Measurements from ENCODE around the gene XKR8. TPM values are rescaled to one million over a fixed set of nuclear protein-coding genes. Genes with fewer than 3 reads are reported as not detected.

XKR8 gene, protein sequence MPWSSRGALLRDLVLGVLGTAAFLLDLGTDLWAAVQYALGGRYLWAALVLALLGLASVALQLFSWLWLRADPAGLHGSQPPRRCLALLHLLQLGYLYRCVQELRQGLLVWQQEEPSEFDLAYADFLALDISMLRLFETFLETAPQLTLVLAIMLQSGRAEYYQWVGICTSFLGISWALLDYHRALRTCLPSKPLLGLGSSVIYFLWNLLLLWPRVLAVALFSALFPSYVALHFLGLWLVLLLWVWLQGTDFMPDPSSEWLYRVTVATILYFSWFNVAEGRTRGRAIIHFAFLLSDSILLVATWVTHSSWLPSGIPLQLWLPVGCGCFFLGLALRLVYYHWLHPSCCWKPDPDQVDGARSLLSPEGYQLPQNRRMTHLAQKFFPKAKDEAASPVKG
- 5.0 and 7.0 TPM in 2 replicates for total RNA-seq

DNA sequence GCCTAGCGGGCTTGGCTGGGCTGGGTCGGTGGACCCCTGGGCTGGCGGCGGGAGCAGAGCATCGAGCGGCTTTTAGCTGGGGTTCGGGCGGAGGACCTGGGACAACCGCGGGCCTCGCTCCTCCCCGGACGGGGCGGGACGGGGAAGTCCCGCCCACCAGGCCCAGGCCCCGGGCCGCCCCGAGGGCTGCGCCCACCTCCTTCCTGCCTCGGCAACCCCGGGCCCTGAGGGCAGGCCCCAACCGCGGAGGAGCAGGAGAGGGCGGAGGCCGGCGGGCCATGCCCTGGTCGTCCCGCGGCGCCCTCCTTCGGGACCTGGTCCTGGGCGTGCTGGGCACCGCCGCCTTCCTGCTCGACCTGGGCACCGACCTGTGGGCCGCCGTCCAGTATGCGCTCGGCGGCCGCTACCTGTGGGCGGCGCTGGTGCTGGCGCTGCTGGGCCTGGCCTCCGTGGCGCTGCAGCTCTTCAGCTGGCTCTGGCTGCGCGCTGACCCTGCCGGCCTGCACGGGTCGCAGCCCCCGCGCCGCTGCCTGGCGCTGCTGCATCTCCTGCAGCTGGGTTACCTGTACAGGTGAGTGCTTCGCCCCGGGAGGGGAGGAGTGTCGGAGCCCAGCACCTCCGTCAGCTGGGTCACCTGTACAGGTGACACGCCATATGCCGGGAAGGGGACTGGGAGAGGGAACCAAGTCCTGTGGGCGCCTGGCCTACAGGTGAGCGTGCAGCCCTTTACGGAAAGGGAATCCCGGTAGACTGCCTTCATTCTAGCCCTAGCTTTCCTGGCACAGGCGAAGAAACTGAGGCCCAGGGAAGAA lies at the start of gene XKR8:
Gene XKR8 (plus strand): TSS at position 182 of the 812 bp plus-strand sequence. CDS start 97 bp downstream, at position 279.
- DNase-seq (ENCODE audit: low read depth in 2 of 2) = peak; percentile 45 to 74

DNA sequence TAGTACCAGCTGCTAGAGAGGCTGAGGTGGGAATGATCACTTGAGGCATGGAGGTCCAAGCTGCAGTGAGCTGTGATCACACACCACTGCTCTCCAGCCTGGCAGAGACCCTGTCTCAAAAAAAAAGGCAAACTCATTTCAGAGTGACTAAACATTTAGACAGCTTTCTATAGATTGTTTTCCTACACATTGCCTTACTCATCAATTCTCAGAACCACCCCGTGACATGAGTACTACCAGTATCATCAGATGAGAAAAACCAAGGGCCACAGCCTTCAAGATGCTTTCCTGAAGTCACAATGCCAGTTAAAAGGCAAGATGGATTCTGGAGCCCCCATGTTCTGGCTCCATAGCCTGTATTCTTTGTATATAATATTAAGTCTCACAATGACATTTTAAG lies 47.3 kb upstream of the XKR8 start:
- DNase-seq (ENCODE audit: low read depth in 2 of 2) = no peak

DNA sequence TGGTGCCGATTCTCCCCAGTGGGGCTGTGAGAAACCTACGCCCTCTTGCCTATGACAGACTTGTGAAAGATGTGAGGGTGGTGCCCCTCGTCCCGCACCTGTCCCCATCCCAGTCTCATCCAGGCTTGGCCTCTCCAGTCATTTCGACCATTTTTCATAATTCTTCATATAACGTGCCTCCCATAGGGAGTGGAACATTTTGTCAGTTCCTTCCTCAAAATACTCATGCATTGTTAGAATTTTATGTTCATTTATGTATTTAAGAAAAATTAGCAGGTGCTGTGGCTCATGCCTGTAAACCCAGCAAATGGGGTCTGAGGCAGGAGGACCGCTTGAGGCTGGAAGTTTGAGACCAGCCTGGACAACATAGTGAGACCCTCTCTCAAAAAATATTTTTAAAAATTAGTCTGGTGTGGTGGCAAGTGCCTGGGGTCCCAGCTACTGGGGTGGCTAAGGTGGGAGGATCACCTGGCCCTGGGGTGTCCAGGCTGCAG lies 44.6 kb upstream of the XKR8 start:
- DNase-seq (ENCODE audit: low read depth in 2 of 2) = no peak

DNA sequence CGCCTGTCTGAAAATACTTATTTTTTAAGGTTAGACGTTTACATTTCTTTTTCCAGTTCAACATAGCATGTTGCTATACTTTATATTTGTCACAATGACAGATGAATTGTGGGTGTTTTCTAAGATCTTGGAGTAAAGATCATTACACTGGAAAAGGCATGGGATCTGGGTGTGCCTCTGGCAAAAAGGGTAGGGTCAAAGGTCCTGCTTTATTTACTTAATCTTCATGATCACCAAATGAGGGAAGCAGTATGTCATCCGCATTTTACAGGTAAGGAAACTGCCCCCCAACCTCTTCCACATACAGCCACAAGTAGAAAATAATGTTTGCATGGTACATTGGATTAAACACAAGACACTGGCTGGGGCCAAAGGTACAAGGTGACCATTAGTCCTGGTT lies 37.5 kb upstream of the XKR8 start:
- DNase-seq (ENCODE audit: low read depth in 2 of 2) = no peak

DNA sequence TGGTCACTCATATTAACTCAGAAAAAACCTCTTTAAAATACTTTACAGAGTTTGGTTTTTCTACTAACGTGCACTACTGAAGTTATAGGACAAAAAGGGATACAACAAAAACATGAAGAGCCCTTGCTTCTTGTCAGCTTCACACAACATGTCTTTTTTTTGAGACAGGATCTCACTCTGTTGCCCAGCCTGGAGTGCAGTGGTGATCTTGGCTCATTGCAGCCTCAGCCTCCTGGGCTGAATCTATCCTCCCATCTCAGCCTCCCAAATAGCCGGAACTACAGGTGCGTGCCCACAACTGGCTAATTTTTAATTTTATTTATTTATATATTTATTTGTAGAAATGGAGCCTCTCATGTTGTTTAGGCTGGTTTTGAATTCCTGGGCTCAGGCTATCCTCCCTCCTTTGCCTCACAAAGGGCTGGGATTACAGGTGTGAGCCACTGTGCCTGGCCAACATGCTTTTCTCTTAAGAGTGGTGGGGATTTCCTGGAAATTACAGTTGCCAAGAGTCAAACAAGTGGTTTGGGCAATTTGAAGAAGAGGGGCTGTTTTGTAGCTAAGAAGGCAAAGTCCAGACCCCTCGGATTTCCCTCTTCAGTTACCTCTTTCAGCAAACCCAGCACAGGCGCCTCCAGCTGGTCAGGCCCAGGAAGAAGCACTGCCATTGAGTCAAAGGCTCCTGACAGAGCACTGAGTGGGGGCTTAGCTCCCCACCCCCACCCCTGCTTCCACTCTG lies 31.4 kb upstream of the XKR8 start:
- DNase-seq (ENCODE audit: low read depth in 2 of 2) = no peak

DNA sequence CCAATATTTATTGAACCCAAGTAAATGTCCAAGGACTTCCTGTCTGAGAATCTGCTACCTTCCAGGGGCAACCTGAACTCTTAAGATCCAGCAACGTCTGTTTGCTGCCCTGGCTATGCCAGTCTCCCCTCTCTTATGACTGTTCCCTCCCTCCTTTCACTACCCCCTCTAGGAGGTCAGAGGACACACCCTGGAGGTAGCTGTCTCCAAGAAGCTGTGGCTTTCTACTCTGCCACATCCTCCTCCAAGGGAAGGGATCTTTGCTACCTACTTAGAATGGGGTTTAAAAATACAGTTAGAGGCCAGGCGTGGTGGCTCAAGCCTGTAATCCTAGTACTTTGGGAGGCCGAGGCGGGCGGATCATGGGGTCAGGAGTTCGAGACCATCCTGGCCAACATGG lies 28.6 kb upstream of the XKR8 start:
- DNase-seq (ENCODE audit: low read depth in 2 of 2) = no peak

DNA sequence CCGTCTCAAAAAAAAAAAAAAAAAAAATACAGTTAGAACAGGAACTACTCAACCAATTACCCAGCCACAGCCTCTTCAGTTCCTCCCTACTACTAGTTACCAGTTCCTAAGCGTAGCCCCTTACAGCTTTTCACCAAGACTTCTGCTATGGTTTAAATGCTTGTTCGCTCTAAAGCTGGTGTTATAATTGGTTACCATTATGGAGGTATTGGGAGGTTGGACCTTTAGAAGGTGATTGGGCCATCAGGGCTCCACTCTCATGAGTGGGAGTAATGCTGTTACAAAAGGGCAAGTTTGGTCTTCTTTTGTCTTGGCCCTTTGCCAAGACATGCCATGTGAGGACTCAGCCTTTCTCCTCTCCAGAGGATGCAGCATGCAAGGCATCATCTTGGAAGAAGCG lies 28.0 kb upstream of the XKR8 start:
- no peak for DNase-seq (ENCODE audit: low read depth in 2 of 2)

DNA sequence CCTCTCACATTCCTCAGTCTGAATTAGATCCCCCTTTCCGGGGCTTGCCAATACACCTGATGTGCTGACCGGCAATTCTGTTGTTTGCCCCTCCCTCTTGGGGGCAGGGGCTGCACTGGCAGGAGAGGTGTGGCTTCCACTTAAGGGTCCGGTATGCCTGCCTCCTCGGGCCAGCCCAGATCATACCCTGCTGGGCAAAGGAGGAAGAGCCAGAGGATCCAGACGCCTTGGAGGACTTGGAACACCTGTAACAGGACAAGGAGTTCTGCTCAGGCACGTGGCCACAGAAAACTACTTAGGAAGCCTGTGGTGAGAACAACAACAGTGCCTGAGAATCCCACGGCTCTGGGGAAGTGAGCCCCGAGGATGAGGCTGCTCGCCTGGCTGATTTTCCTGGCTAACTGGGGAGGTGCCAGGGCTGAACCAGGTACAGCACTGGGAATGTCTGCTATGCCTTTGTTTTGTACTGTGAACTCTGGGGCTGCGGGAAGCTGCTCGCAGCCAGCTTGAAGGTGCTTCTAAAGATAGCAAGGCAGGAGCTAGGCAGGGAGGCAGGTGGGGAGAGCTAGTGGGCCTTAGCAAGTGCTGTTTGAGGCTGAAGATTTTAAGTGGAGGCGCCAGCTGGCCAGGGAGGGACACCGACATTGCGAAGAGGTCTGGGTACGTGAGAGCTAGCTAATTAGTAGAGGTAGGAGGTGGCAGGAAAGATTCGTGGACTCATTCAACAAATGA lies 24.8 kb upstream of the XKR8 start, which contains the start of gene SMPDL3B:
Gene SMPDL3B (plus strand): TSS at position 183 of the 732 bp plus-strand sequence. CDS start 184 bp downstream, at position 367.
- peak in 1 of 2 donors; percentile 36 for DNase-seq (ENCODE audit: low read depth in 2 of 2)

DNA sequence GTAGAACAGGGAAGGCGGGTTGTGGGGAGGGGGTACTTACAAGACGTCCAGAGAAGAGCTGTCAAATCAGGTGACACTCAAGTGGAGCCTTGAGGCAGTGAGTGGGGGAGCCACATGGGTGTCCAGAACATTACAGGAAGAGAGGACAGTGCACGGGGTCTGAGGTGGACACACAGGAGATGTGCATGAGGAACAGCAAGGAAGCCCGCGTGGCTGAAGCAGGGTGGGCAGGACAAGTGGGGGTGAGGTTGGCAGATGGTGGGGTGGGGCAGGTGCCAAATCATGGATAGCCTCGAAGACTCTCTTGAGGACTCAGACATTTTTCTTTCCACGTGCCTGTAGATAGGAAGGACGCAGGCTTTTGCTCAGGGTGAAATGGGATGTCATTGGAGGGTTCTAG lies 24.1 kb upstream of the XKR8 start:
- DNase-seq (ENCODE audit: low read depth in 2 of 2) = no peak

DNA sequence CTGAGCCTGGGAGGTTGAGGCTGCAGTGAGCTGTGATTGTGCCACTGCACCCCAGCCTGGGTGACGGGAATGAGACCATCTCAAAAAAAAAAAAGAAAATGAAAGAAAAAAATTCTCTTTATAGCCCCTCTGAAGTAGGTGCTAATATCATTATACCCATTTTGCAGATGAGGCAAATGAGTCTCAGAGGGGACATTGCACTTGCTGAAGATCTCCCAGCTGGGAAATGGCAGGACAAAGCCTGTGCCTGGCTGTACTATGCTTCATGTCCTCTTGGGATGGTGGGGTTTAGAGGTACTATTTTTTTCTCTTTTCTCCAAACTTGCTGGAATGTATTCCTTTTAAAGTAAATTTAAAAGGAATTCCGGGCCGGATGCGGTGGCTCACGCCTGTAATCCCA lies 23.4 kb upstream of the XKR8 start:
- DNase-seq (ENCODE audit: low read depth in 2 of 2) = no peak

DNA sequence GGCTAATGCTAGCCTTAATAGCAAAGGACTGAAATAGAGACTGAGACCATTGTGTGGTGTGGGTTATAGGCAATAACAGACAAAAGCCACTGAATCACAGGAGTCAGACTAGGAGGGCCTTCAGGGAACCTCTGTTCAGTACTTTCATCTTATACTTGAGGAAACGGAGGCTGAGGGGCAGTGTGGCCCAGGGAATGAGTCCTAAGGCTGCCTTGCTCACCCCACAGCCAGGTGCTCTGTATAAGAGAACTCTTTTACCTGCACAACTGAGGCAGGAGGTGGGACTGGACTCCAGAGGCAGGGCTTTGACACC lies 22.3 kb upstream of the XKR8 start:
- no peak for DNase-seq (ENCODE audit: low read depth in 2 of 2)

DNA sequence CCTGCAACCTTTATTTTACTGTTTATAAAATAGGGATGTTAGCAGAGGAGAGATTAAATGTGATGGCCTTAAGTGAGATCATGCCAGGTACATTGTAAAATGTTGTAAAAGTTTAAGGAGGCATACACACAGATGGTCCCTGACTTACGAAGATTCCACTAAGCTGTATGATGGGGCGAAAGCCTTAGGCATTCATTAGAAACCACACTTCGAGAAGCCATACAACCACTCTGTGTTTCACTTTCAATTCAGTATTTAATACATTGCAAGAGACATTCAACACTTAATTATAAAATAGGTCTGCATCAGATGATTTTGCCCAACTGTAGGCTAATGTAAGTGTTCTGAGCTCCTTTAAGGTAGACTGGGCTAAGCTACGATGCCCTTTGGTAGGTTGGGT lies 21.3 kb upstream of the XKR8 start:
- no peak for DNase-seq (ENCODE audit: low read depth in 2 of 2)

DNA sequence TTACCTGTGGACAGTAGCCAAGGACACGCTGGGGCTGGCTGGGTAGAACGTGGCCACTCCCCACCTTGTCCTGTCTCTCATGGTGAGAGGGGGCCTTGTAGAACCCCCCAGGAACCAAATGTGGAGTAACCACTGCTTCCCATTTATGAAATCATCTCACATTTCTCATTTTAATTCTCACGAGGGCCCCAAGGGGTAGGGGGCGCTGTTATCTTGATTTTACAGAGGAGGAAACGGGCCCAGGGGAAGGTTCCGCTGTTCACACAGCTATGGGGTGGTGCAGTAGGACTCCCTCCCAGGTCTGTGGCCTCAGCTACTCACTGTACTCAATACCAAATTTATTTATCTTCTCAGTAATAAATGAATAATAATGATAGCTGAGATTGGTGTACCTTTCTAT lies 19.5 kb upstream of the XKR8 start:
- peak; percentile 25 to 54 for DNase-seq (ENCODE audit: low read depth in 2 of 2)

DNA sequence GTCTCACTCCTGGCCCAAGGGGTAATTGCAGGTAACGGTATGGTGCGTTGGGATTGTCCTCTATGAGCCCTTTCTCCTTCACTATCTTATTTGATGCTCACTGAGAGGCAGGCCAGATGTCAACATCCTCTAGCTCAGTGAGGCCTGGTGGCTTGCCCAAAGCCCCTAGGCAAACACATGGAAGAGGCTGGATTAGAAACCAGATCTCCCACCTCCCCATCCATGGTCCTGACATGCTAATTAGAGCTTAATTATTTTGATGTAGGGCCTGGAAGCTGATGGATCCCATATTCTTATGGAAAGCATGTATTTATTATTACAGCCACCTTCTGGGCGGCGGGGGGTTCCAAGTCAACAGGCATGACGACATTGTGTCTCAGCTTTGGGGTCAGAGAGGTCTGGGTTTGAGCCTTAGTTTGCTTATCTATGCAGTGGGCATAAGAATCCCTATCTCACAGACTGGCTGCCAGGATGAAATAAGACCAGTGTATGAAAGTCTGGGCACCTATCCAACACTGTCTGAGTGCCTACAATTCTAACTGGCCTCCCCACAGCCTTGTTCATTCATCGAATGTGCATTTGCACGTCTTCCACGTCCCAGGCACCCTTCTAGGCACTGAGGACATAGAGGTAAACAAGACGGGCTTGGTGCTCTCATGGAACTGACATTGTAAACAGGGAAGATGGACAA lies 18.8 kb upstream of the XKR8 start:
- no peak for DNase-seq (ENCODE audit: low read depth in 2 of 2)

DNA sequence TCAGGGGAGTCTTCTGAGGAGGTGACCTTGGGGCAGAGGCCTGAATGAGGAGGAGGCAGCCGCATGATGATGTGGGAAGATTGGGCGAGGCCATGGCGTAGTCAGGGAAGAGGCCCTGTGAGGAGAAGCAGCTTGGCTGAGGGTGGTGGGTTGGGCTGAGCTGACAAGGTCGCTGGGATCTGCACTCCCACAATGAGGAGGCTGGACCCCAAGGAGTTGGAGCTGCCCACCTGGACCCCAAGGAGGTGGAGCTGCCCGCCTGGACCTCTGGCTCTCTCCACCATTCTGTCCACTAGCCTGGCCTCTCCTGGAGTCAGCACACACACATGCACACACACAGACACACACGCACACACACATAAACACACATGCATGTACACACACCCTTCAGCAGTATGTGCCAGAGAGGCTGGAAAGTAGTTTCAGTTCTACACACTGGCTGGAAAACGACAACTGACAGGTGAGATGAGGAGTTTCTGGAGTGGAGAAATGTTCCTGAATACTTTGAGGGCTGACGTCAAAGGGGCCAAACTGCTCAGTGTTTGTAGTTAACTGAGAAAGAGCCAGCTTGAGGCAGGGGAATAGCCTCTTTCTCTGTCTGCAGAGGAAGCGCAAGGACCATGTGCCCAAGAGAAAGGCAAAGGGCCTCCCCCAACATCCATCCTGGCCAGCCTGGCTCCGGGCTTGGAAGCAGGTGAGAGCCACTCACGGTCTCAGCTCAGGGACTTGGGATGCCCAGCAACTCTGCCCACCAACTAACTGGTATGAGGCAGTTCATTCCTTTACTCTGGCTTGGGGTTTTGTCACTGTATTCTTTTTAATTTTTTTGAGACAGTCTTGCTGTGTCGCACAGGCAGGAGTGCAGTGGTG lies 17.9 kb upstream of the XKR8 start:
- DNase-seq (ENCODE audit: low read depth in 2 of 2) = no peak

DNA sequence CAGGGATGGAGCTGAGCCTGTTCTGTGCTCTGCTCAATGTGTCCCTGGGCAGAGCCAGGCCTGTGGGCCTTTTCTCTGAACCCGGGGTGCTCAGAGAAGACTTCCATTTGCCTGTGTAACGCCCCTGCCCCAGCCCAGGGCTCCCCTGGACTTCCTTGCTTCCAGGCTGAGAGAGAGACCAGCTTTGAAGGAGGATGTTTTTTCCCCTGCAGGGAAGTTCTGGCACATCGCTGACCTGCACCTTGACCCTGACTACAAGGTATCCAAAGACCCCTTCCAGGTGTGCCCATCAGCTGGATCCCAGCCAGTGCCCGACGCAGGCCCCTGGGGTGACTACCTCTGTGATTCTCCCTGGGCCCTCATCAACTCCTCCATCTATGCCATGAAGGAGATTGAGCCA lies 14.8 kb upstream of the XKR8 start:
- DNase-seq (ENCODE audit: low read depth in 2 of 2) = no peak

DNA sequence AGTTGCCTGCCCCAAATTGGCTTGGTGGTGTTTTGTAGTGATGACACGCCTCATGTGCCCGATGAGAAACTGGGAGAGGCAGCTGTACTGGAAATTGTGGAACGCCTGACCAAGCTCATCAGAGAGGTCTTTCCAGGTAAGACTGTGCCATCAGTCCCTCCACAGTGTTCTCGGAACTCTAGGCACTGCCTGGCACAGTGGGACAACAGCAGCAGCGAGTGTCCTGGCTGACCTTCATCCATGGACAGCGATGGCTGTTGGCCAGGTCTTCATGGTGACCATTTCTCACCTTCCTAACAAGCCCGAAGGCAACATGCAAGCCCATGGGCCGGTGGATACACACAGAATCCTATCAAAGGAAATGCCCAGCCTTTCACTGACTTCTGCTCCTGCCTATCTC lies 10.7 kb upstream of the XKR8 start:
- DNase-seq (ENCODE audit: low read depth in 2 of 2) = no peak

DNA sequence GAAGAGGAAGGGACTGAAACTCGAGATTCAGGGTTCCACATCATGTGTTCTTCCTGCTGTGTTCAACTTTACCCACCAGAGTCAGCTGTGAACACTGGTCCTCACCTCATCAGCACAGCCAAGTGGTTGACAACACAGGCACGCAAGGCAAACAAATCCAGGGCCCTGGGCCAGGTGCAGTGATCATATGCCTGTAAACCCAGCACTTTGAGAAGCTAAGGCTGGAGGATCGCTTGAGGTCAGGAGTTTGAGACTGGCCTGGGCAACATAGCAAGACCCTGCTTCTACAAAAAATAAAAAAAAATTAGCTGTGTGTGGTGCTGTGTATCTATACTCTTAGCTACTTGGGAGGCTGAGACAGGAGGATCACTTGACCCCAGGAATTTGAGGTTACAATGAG lies 8.4 kb upstream of the XKR8 start:
- no peak for DNase-seq (ENCODE audit: low read depth in 2 of 2)

DNA sequence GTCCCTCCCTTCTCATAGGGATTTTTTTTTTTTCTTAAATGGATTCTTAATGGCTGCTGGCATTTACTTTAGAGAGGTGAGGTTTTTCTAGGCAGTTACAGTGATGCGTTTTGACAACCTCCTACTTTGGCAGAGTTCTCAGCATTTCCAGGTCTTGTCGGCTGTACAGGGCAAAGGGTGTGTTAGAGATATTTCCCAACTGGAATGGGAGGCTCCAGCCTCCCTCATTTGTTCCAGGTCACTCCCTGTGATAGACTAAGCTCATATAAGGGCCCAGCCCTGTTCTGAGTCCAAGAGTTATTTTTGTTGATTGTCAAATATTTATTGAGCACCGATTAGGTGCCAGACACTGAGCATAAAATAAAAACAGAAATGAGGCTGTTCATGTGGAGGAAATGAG lies 7.6 kb upstream of the XKR8 start:
- no peak for DNase-seq (ENCODE audit: low read depth in 2 of 2)

DNA sequence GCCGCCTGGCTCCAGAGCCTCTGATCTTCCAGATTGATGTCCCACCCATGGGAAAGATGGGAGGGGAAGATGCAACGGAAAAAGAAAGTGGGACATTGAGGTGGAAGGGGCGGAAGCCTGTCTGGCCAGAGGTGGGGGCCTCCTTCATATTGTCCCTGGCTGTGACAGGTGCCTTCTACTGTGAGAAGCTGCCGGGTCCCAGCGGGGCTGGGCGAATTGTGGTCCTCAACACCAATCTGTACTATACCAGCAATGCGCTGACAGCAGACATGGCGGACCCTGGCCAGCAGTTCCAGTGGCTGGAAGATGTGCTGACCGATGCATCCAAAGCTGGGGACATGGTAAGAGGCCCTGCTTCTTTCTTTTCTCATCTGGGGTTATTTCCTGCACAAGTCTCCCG lies 5.6 kb upstream of the XKR8 start:
- DNase-seq (ENCODE audit: low read depth in 2 of 2) = no peak

All from dermis microvascular lymphatic vessel endothelial cell (primary cell).